ENCODE results near the gene TMEM200B. TPM values are rescaled to one million over a fixed set of nuclear protein-coding genes. Genes with fewer than 3 reads are reported as not detected.

TMEM200B gene
- total and polyA plus RNA-seq, 7 donors = 0.42 to 1.3 (median 0.67) TPM

DNA sequence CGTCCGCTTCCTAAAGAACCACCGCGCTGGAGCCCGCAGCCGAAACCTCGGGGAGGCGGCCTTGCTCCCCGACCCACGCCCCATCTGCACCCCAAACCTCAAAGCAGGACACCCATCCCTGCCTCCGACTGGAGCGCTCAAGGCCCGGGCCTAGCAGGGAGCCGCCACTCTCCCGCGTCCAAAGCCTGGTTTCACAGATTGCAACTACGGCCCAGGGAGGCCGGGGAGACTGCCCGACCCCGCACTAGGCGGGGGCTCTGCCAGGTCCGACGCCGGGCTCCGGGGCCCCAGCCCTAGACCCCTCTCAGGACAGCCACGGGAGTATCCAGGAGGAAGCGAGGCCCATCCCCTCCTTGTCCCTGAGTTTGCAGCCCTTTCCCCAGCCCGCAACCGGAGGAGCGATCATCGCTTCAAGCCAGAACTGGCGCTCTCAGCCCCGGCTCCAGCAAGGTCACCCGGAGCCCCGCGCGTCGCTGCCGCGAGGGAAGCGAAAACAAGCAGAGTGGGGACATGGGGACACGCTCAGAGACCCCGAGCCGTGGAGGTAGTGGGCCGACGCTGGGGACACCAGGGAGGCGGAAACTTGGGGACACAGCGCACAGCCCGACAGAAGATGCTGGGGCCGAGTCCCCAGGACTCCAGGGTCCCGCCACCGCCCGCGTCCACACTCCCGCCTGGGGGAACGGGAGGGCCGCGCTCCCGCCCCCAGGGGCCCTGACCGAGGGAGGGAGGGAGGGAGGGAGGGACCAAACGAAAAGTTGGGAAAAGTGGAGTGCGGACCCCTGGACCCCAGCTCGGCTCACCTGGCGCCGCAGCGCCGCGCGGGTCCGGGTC lies 433 bp downstream of the TMEM200B start:
- H3K36me3 ChIP-seq (ENCODE audit: insufficient read depth in 1 of 2, low read depth in 1 of 2) = peaks cover 0 to 5% of the 10 kb centered on the region in 2 donors
- H3K27ac ChIP-seq = peak overlapping the region; percentile 63
- H3K9me3 ChIP-seq = no peaks in the 10 kb centered on the region
- peaks cover 0 to 50% (median 16%) of the 10 kb centered on the region in 3 donors for H3K27me3 ChIP-seq (ENCODE audit: insufficient read depth in 3 of 3, low read length in 2 of 3)
- peaks cover 6% of the 10 kb centered on the region for H3K4me1 ChIP-seq
- peak overlapping the region; percentile 77 for H3K4me3 ChIP-seq
- DNase-seq (peak; percentile 32 to 55), ATAC-seq (peak in 1 of 4 donors; percentile 13)
- intact Hi-C loops (cut with DNase I) = loop anchor here in 1 of 2 donors (5.0 kb wide), 1 partner anchor 79 kb away; no protein-coding TSS in a partner anchor
- 8 to 17% (median 10%) methylated on average over 53 to 70 of the region's 70 CpGs for WGBS, 3 donors
- TF ChIP-seq, protein P1, sequence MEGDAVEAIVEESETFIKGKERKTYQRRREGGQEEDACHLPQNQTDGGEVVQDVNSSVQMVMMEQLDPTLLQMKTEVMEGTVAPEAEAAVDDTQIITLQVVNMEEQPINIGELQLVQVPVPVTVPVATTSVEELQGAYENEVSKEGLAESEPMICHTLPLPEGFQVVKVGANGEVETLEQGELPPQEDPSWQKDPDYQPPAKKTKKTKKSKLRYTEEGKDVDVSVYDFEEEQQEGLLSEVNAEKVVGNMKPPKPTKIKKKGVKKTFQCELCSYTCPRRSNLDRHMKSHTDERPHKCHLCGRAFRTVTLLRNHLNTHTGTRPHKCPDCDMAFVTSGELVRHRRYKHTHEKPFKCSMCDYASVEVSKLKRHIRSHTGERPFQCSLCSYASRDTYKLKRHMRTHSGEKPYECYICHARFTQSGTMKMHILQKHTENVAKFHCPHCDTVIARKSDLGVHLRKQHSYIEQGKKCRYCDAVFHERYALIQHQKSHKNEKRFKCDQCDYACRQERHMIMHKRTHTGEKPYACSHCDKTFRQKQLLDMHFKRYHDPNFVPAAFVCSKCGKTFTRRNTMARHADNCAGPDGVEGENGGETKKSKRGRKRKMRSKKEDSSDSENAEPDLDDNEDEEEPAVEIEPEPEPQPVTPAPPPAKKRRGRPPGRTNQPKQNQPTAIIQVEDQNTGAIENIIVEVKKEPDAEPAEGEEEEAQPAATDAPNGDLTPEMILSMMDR (IDR thresholded peaks at IDR 0.05) = no peak

DNA sequence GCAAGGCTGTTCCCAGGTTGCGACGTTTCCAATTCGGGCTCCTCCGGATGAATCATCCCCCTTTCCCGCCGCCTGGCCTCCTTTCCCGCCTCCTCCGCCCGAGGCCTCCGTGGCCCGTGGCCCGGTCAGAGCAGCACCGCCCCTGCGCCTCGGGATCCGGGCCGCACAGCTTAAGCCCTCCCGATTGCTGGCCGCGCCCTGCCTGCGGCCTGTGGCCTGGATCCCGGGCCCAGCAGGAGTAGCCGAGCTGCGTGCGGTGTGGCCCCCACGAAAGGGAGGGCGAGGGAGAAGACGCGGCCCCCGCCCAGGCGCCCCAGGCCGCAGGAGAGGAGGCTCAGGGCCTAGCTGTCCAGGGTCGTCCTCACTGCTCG lies 1.0 kb downstream of the TMEM200B start:
- ATAC-seq (peak; percentile 29 to 55 (median 42)), DNase-seq (peak; percentile 78 to 79)
- 7 to 13% (median 8%) methylated on average over 28 to 34 of the region's 34 CpGs for WGBS, 3 donors
- peaks cover 0 to 11% of the 10 kb centered on the region in 2 donors for H3K36me3 ChIP-seq (ENCODE audit: insufficient read depth in 1 of 2, low read depth in 1 of 2)
- H3K27me3 ChIP-seq (ENCODE audit: insufficient read depth in 3 of 3, low read length in 2 of 3) = peaks cover 0 to 50% (median 16%) of the 10 kb centered on the region in 3 donors
- peak overlapping the region; percentile 77 for H3K4me3 ChIP-seq
- peaks cover 6% of the 10 kb centered on the region for H3K4me1 ChIP-seq
- no peaks in the 10 kb centered on the region for H3K9me3 ChIP-seq
- intact Hi-C loops (cut with DNase I) = loop anchor here in 1 of 2 donors (5.0 kb wide), 1 partner anchor 80 kb away; no protein-coding TSS in a partner anchor
- H3K27ac ChIP-seq = peak overlapping the region; percentile 63
- TF ChIP-seq, protein P1 (IDR thresholded peaks at IDR 0.05) = no peak

DNA sequence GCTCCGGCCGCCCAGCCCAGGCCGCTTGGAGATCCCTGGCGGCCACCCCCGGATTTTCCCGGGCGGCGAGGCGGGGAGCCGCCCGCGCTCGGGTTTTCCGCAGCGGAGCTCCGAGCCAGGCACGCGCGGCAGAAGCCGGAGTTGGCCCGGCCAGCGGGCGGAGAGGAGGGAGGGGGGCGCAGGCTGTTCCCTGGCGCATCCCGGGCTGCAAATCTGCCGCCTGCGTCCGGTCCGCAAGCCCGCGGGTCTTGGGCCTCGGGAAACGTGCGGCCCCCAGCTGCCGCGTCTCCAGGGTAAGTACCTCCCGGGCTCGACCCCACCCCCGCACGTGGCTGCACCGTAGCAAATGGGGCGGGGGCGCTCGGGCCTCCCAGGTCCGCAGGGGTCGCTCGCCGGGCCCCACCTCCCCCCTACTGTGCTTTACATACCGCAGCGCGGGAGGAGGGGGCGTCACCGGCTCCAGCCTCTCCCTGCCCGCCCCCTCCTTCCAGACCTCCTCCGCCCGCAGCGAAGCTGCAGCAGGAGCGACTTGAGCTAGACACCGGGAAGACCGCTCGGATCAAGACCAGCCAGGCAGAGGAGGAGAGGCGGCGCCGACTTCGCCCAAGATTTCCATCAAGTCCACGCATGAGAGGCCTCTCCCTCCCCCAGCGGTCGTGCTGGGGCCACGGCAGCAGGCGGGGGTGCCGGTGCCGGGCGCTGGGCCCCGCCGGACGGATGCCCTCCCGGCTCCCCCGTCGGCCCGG lies 1.6 kb downstream of the TMEM200B start:
- peak; percentile 39 to 65 for DNase-seq
- Histone ChIP-seq H3K4me3 (peak overlapping the region; percentile 77), H3K27ac (peak overlapping the region; percentile 63), H3K27me3 (ENCODE audit: insufficient read depth in 3 of 3, low read length in 2 of 3) (peaks cover 0 to 50% (median 16%) of the 10 kb centered on the region in 3 donors), H3K9me3 (no peaks in the 10 kb centered on the region), H3K4me1 (peaks cover 6% of the 10 kb centered on the region), H3K36me3 (ENCODE audit: insufficient read depth in 1 of 2, low read depth in 1 of 2) (peaks cover 0 to 16% of the 10 kb centered on the region in 2 donors)
- 1% methylated on average over 56 to 81 of the region's 81 CpGs for WGBS, 3 donors
- peak in 1 of 4 donors; percentile 10 for ATAC-seq
- TF ChIP-seq, protein P1 (IDR thresholded peaks at IDR 0.05) = no peak
- intact Hi-C loops (cut with DNase I) = loop anchor here in 1 of 2 donors (5.0 kb wide), 1 partner anchor 80 kb away; no protein-coding TSS in a partner anchor

DNA sequence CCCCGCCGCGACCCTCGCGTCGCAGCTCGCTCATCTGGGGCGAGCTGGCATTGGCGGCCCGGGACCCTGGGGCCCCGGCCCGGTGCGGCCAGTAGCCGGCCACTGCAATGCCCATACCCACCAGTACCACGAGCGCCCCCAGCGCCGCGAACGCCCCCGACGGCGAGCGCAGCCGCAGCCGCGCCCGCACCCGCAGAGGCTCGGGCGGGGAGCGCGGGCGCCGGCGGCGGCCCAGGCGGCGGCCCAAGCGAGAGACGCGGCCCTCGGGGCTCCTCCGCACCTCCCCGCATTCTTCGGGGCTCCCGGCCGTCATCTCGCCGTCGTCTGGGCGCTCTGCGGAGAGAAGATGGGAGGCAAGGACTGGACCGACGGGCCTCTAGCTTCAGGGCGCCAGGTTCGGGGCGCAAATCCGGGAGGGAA lies 2.2 kb downstream of the TMEM200B start:
- TF ChIP-seq, protein P1 (IDR thresholded peaks at IDR 0.05) = no peak
- H3K36me3 ChIP-seq (ENCODE audit: insufficient read depth in 1 of 2, low read depth in 1 of 2) = peaks cover 0 to 22% of the 10 kb centered on the region in 2 donors
- DNase-seq (no peak), ATAC-seq (no peak)
- peaks cover 6% of the 10 kb centered on the region for H3K4me1 ChIP-seq
- WGBS, 3 donors = 2 to 6% (median 3%) methylated on average over 37 to 59 of the region's 59 CpGs
- intact Hi-C loops (cut with DNase I) = loop anchor here in 1 of 2 donors (5.0 kb wide), 1 partner anchor 81 kb away; no protein-coding TSS in a partner anchor
- H3K9me3 ChIP-seq = no peaks in the 10 kb centered on the region
- H3K4me3 ChIP-seq = peak overlapping the region; percentile 77
- H3K27me3 ChIP-seq (ENCODE audit: insufficient read depth in 3 of 3, low read length in 2 of 3) = peaks cover 0 to 50% (median 16%) of the 10 kb centered on the region in 3 donors
- H3K27ac ChIP-seq = peak overlapping the region; percentile 63

Data from psoas muscle (tissue), 8 donors.